K562 (cell line): ENCODE data around the gene MAMDC4. TPM values are rescaled to one million over a fixed set of nuclear protein-coding genes. Genes with fewer than 3 reads are reported as not detected.
A peak's percentile ranks its signal among the peaks of the same experiment; 100 is the strongest.

Experiments used
- ATAC-seq: fragments of 200-7000 bp; cut with Tn5 transposase; 3 replicates; pipeline ENCODE4 v1.9.1; 2020; ENCODE audit warnings: moderate library complexity
- BruUV-seq: library from RNA; stranded (reverse); fragments of 400-500 nt; replicated peaks from 2 replicates; lab custom pipeline; 2021; lab: Mats Ljungman, UMichigan
- CTCF ChIA-PET: fragments of 300-600 bp; formaldehyde crosslinking; extraction: SDS; loops from one replicate; lab custom pipeline; 2021; ENCODE audit warnings: low intra/inter-chr PET ratio; lab: Yijun Ruan, JAX
- POLR2A ChIA-PET: fragments of 300-600, 350-650 bp; sonication (Branson Sonifier 250); formaldehyde crosslinking; extraction: SDS; loops from one replicate; lab custom pipeline; 2021; ENCODE audit warnings: antibody characterized with exemption, inconsistent platforms; lab: Yijun Ruan, JAX
- DNase-seq, 4 experiments: peaks; one replicate each; pipeline versions ENCODE4 v3.0.0 to v3.0.0-alpha.2; 2011 to 2018; ENCODE audit warnings: low spot score in 3 of 4, mixed read lengths in 3 of 4; ENCODE audit errors: extremely low read depth in 1 of 4
- FAIRE-seq: peaks from 2 replicates; lab custom pipeline; 2011; peaks lifted over from hg19 to GRCh38; lab: Jason Lieb, UNC
- H2AFZ ChIP-seq: 2 replicates; pipeline ENCODE4 v1.6.0; 2011; ENCODE audit warnings: low read depth, low read length, control low read depth, inconsistent platforms
- H3K27ac ChIP-seq: fragments of 200-600 bp; 3 replicates; pipeline ENCODE4 v1.8.0; 2011; ENCODE audit warnings: low read depth, mild to moderate bottlenecking, control low read depth, inconsistent platforms, low read length, moderate library complexity, mixed read lengths; ENCODE audit errors: extremely low read depth
- H3K27me3 ChIP-seq, 2 experiments: fragments of 300-600 bp in 1 of 2; 2 replicates in 1 of 2; 3 replicates in 1 of 2; pipeline versions ENCODE4 v1.6.0 to v1.8.0; 2011; ENCODE audit warnings: inconsistent platforms in 2 of 2, low read length in 2 of 2, mild to moderate bottlenecking in 1 of 2, mixed read lengths in 1 of 2, moderate library complexity in 1 of 2; ENCODE audit not compliant: control insufficient read depth in 2 of 2, insufficient read depth in 2 of 2
- H3K36me3 ChIP-seq: fragments of 300-600 bp; 3 replicates; pipeline ENCODE4 v1.8.0; 2011; ENCODE audit warnings: mild to moderate bottlenecking, low read length, inconsistent platforms; ENCODE audit not compliant: control insufficient read depth, insufficient read depth
- H3K4me1 ChIP-seq, 2 experiments: fragments of 200-600 bp in 1 of 2; replicated peaks in 1 of 2; 2 replicates in 1 of 2; 3 replicates in 1 of 2; pipeline versions ENCODE4 v1.5.1 to v1.8.0; 2011; ENCODE audit warnings: inconsistent platforms in 2 of 2, low read length in 2 of 2, mild to moderate bottlenecking in 1 of 2, mixed read lengths in 1 of 2, moderate library complexity in 1 of 2; ENCODE audit not compliant: control insufficient read depth in 2 of 2, insufficient read depth in 2 of 2
- H3K4me2 ChIP-seq: 2 replicates; pipeline ENCODE4 v1.6.1; 2011; ENCODE audit warnings: low read length, control low read depth, inconsistent platforms, mixed read lengths; ENCODE audit not compliant: insufficient read depth
- H3K4me3 ChIP-seq: fragments of 200-600 bp; sonication (generic), shearing (Covaris generic); 2 replicates; pipeline ENCODE4 v1.5.1; 2016; ENCODE audit warnings: control low read depth, inconsistent platforms
- H3K79me2 ChIP-seq: fragments of 200-600 bp; 3 replicates; pipeline ENCODE4 v1.8.0; 2011; ENCODE audit warnings: low read length, inconsistent platforms; ENCODE audit not compliant: control insufficient read depth, insufficient read depth
- H3K9ac ChIP-seq, 2 experiments: 2 replicates each; pipeline versions ENCODE4 v1.6.0 to v1.6.1; 2011; ENCODE audit warnings: low read depth in 2 of 2, low read length in 2 of 2, control low read depth in 1 of 2, inconsistent platforms in 1 of 2, mild to moderate bottlenecking in 1 of 2, mixed read lengths in 1 of 2; ENCODE audit not compliant: insufficient read depth in 1 of 2
- H3K9me1 ChIP-seq: one replicate; pipeline ENCODE4 v1.6.0; 2011; ENCODE audit warnings: inconsistent platforms, mild to moderate bottlenecking, low read length, moderate library complexity; ENCODE audit not compliant: control insufficient read depth, insufficient read depth
- H3K9me3 ChIP-seq: replicated peaks from 2 replicates; pipeline ENCODE4 v1.5.1; 2011; ENCODE audit warnings: low read depth, low read length, inconsistent platforms; ENCODE audit not compliant: control insufficient read depth, insufficient read depth
- H4K20me1 ChIP-seq: replicated peaks from 2 replicates; pipeline ENCODE4 v1.6.1; 2011; ENCODE audit warnings: low read length, inconsistent platforms, mixed read lengths; ENCODE audit not compliant: control insufficient read depth, insufficient read depth
- ADNP ChIP-seq: fragments of 200-800 bp; sonication (Bioruptor generic); IDR thresholded peaks from 2 replicates; pipeline ENCODE4 v1.6.1; 2016; ENCODE audit warnings: missing genetic modification characterization, missing compliant biosample characterization
- FOSL1 ChIP-seq: fragments of 200-800 bp; sonication (Bioruptor generic); conservative IDR thresholded peaks from 2 replicates; pipeline ENCODE4 v1.6.1; 2016; ENCODE audit warnings: missing genetic modification characterization, missing compliant biosample characterization
- GATAD2A ChIP-seq: fragments of 450-650 bp; IDR thresholded peaks from 2 replicates; pipeline ENCODE4 v1.6.1; 2017
- GTF2E2 ChIP-seq: fragments of 200-800 bp; sonication (Bioruptor generic); IDR thresholded peaks from 2 replicates; pipeline ENCODE4 v1.6.1; 2016; ENCODE audit warnings: missing genetic modification characterization, missing compliant biosample characterization
- NONO ChIP-seq, 2 experiments: fragments of 200-400 bp in 1 of 2; fragments of 450-650 bp in 1 of 2; formaldehyde crosslinking in 1 of 2; IDR thresholded peaks; 2 replicates each; pipeline ENCODE4 v1.6.1; 2017; ENCODE audit warnings: low read depth in 2 of 2, mild to moderate bottlenecking in 2 of 2, moderate library complexity in 2 of 2, low read length in 1 of 2
- NR2C1 ChIP-seq, 2 experiments: fragments of 450-650 bp; IDR thresholded peaks; 2 replicates each; pipeline ENCODE4 v1.6.1; 2017; ENCODE audit warnings: mild to moderate bottlenecking in 2 of 2, antibody characterized with exemption in 1 of 2, inconsistent platforms in 1 of 2, missing compliant biosample characterization in 1 of 2, missing genetic modification characterization in 1 of 2
- ZFPM2 ChIP-seq: fragments of 250-450 bp; sonication (Bioruptor Pico); IDR thresholded peaks from 2 replicates; pipeline ENCODE4 v1.5.1; 2022; ENCODE audit warnings: mild to moderate bottlenecking
- ZFX ChIP-seq: sonication (generic); formaldehyde crosslinking; IDR thresholded peaks from 2 replicates; pipeline ENCODE4 v1.8.0; 2022; ENCODE audit warnings: mild to moderate bottlenecking, missing genetic modification reagents, moderate library complexity
- ZNF282 ChIP-seq: sonication (generic); formaldehyde crosslinking; IDR thresholded peaks from 2 replicates; pipeline ENCODE4 v1.8.1; 2023; ENCODE audit warnings: missing genetic modification reagents
- WGBS: fragments of 100-300 bp; shearing (Covaris generic); methylation state at CpG from one replicate; pipeline ENCODE4 v1.1.6; 2016; ENCODE audit warnings: low coverage, mixed read lengths; ENCODE audit not compliant: insufficient coverage; ENCODE audit errors: missing lambda C conversion rate; 5-methylcytosine and 5-hydroxymethylcytosine counted together
- in situ Hi-C: fragments of 300-500 bp; cut with MboI; formaldehyde crosslinking; loops from 4 replicates; pipeline ENCODE4 v1.15.0; 2018; ENCODE audit warnings: inconsistent platforms, mixed read lengths
- intact Hi-C: fragments of 100-400 bp; cut with micrococcal nuclease; formaldehyde crosslinking; loops from 2 replicates; pipeline ENCODE4 v1.14.2; 2022
- polyA plus RNA-seq, 8 experiments: library from polyadenylated mRNA; depleted of rRNA in 4 of 8; stranded (reverse) in 5 of 8; unstranded in 3 of 8; fragments of >200 nt; fragmentation: Nextera tagmentation in 2 of 8; fragmentation: Illumina TruSeq in 1 of 8; extraction: Ambion mirVana in 2 of 8; extraction: Trizol in 1 of 8; gene quantifications; 2 replicates each; pipeline versions ENCODE4 v1.2.1 to v1.2.3, GENCODE V29; 2011 to 2014; ENCODE audit warnings: inconsistent platforms in 1 of 8, missing spikeins in 1 of 8
- total RNA-seq, 7 experiments: library from RNA; depleted of rRNA in 6 of 7; stranded (reverse); fragments of >200 nt in 6 of 7; fragmentation: Illumina TruSeq in 2 of 7; extraction: Trizol in 2 of 7; gene quantifications; 2 replicates each; pipeline versions ENCODE4 v1.2.1 to v1.2.3, GENCODE V29; 2011 to 2021; ENCODE audit warnings: low replicate concordance in 1 of 7

Gene MAMDC4
- total and polyA plus RNA-seq, 9 of the 15 experiments (the other 6 are each of a cell fraction or from before 2014, with no cell fraction given) = 0.03 to 10.8 (median 1.5) TPM

- 0% methylated on average over 2 of the region's 20 CpGs for WGBS
- FAIRE-seq (no peak), DNase-seq (peak in 2 of 4 experiments; percentile 87 to 88), ATAC-seq (peak; percentile 24)
- BruUV-seq = no TSS peak
- Histone ChIP-seq H3K36me3 (peaks cover 42% of the 10 kb centered on the region; the same call in 2 of the 3 replicates), H3K9me3 (no peaks in the 10 kb centered on the region; the same call in 1 of the 2 replicates), H2AFZ (peak overlapping the region; percentile 64; the same call in 1 of the 2 replicates), H3K27me3 (no peaks in the 10 kb centered on the region), H3K9me1 (peaks cover 4% of the 10 kb centered on the region), H4K20me1 (peaks cover 9% of the 10 kb centered on the region; the same call in 1 of the 2 replicates), H3K9ac (peak overlapping the region; percentile 73 to 96), H3K27ac (peak overlapping the region; percentile 77), H3K79me2 (peaks cover 43% of the 10 kb centered on the region), H3K4me2 (peak overlapping the region; percentile 77), H3K4me1 (peaks cover 5 to 32% of the 10 kb centered on the region in 2 experiments; a peak in 3 of 5 replicates), H3K4me3 (peak overlapping the region; percentile 95)
- TF ChIP-seq FOSL1 (tag) (no peak), GATAD2A (no peak), GTF2E2 (tag) (peak; percentile 68; the same call in 1 of the 2 replicates), NR2C1 (IDR thresholded peaks at IDR 0.05) (no peak), NR2C1 (tag; IDR thresholded peaks at IDR 0.05) (no peak), ADNP (no peak), NONO (IDR thresholded peaks at IDR 0.05; ENCODE audit: low read depth in 2 of 2, low read length in 1 of 2) (no peak), ZFX (CRISPR knock-in tag) (no peak), ZFPM2 (CRISPR knock-in tag) (no peak), ZNF282 (CRISPR knock-in tag) (0 out of 2 replicates have a peak, but pooled peaks have one; percentile 35)
- intact Hi-C loops = no loop called here
- in situ Hi-C loops = no loop called here
- CTCF ChIA-PET = no interaction called here
- POLR2A ChIA-PET = interaction anchor here (1.0 to 2.3 kb wide), 5 partner anchors 9 to 18 kb away, joined by 3 to 15 read pairs (median 4); no protein-coding TSS in a partner anchor
These were observed 13.6 kb downstream of the MAMDC4 start for GRCh38 chr9:136865768-136866103.
